ENCODE measurements around the gene IFNG.
"Not testable (repeated sequence)": the region's sequence is repeated elsewhere in the genome, so short reads cannot be mapped to it uniquely, and the experiment has no call there.

GRCh38 chr12:68209048-68209728 lies 49.6 kb upstream of the IFNG start:
- not testable (repeated sequence) for TF ChIP-seq CTCF, POLR2A (IDR thresholded peaks at IDR 0.05)
